Measurements from ENCODE around the gene NEO1. TPM values are rescaled to one million over a fixed set of nuclear protein-coding genes. Genes with fewer than 3 reads are reported as not detected.
A peak's percentile ranks its signal among the peaks of the same experiment; 100 is the strongest.

The NEO1 gene
- total RNA-seq (10 to 100 TPM; 10.7 to 31.5 (median 13.5) TPM), polyA plus RNA-seq (1 to 10 TPM; 4.4 to 6.6 TPM)
- long read RNA-seq, donor 1, partial matches to known transcripts = 0 of 2 reads
- long read RNA-seq, donor 1, other reads (novel, unspliced or antisense) = 2 of 2 reads
- long read RNA-seq, donor 2, partial matches to known transcripts = 6 of 6 reads
- long read RNA-seq, donor 2, other reads (novel, unspliced or antisense) = 0 of 6 reads
- long read RNA-seq, donor 3, partial matches to known transcripts = 2 of 5 reads
- long read RNA-seq, donor 3, other reads (novel, unspliced or antisense) = 3 of 5 reads

- Histone ChIP-seq H3K9me3 (no peaks in the 10 kb centered on the region), H3K4me1 (peaks cover 0 to 19% (median 8%) of the 10 kb centered on the region in 12 donors), H3K27me3 (peaks cover 0 to 37% (median 0%) of the 10 kb centered on the region in 9 donors), H3K4me3 (peak within 1 kb of the TSS; percentile 73 to 97 (median 82)), H3K27ac (peak within 1 kb of the TSS; percentile 74 to 97 (median 92)), H3K36me3 (no peaks in the 10 kb centered on the region)
- TF ChIP-seq CTCF (IDR thresholded peaks at IDR 0.05) = no peak
- TF ChIP-seq POLR2A (IDR thresholded peaks at IDR 0.05) = peak in 1 of 2 donors; percentile 45
- intact Hi-C loops (cut with DNase I) = loop anchor here in 2 of 10 donors (2.0 to 10.0 kb wide), 2 partner anchors 267 to 269 kb away; partner anchors contain the start of gene ADPGK (in 2 of the 2)
- peak; percentile 88 to 93 (median 88) for DNase-seq
- peak; percentile 84 to 96 (median 96) for ATAC-seq
- WGBS, 4 donors = 0 to 4% (median 0%) methylated on average over 8 to 97 of the region's 108 CpGs
These were observed at the start of gene NEO1 for GRCh38 chr15:73051807-73052652. NEO1 (plus strand) TSS chr15:73052463; CDS start chr15:73052676, 213 bp downstream.

GRCh38 chr15:73004462-73004861, 47.8 kb upstream of the NEO1 start:
- TF ChIP-seq CTCF (IDR thresholded peaks at IDR 0.05) (no peak), POLR2A (IDR thresholded peaks at IDR 0.05) (no peak)
- Histone ChIP-seq H3K9me3 (no peaks in the 10 kb centered on the region), H3K4me1 (peaks cover 0 to 4% (median 0%) of the 10 kb centered on the region in 12 donors), H3K27ac (no peak overlapping the region), H3K36me3 (no peaks in the 10 kb centered on the region), H3K4me3 (no peak overlapping the region), H3K27me3 (peaks cover 0 to 23% (median 1%) of the 10 kb centered on the region in 9 donors)
- no peak for ATAC-seq
- no peak for DNase-seq
- WGBS, 4 donors = 87 to 89% (median 88%) methylated on average over 5 of the region's 5 CpGs
- intact Hi-C loops (cut with DNase I) = no loop called here

- Histone ChIP-seq H3K9me3 (no peaks in the 10 kb centered on the region), H3K4me3 (no peak overlapping the region), H3K27me3 (peaks cover 0 to 24% (median 0%) of the 10 kb centered on the region in 9 donors), H3K36me3 (no peaks in the 10 kb centered on the region), H3K4me1 (peaks cover 0 to 7% (median 0%) of the 10 kb centered on the region in 12 donors), H3K27ac (no peak overlapping the region)
- no peak for ATAC-seq
- WGBS, 4 donors = 76 to 81% (median 79%) methylated on average over 2 of the region's 2 CpGs
- intact Hi-C loops (cut with DNase I) = no loop called here
- TF ChIP-seq POLR2A (IDR thresholded peaks at IDR 0.05) (no peak), CTCF (IDR thresholded peaks at IDR 0.05) (no peak)
- no peak for DNase-seq
These were observed 47.2 kb upstream of the NEO1 start for GRCh38 chr15:73005032-73005431.

- Histone ChIP-seq H3K27me3 (peaks cover 0 to 19% (median 0%) of the 10 kb centered on the region in 9 donors), H3K4me3 (no peak overlapping the region), H3K36me3 (no peaks in the 10 kb centered on the region), H3K27ac (no peak overlapping the region), H3K4me1 (peaks cover 0 to 8% (median 0%) of the 10 kb centered on the region in 12 donors), H3K9me3 (no peaks in the 10 kb centered on the region)
- WGBS, 4 donors = 80 to 88% (median 87%) methylated on average over 2 of the region's 2 CpGs
- intact Hi-C loops (cut with DNase I) = no loop called here
- no peak for DNase-seq
- ATAC-seq = no peak
- TF ChIP-seq POLR2A (IDR thresholded peaks at IDR 0.05) (no peak), CTCF (IDR thresholded peaks at IDR 0.05) (no peak)
These were observed 46.8 kb upstream of the NEO1 start for GRCh38 chr15:73005446-73005845.
